Activated B cell treated with CpG ODN at 0.5 μM for 24 hours (primary cell): Measurements from ENCODE around the gene SFXN3. TPM values are rescaled to one million over a fixed set of nuclear protein-coding genes. Genes with fewer than 3 reads are reported as not detected.
A peak's percentile ranks its signal among the peaks of the same experiment; 100 is the strongest.

Source experiments
- ATAC-seq: fragments of 200-7000 bp; cut with Tn5 transposase; one replicate; pipeline ENCODE4 v1.10.0; 2021; ENCODE audit warnings: low read depth, mild to moderate bottlenecking, moderate library complexity
- CTCF ChIA-PET: fragments of 350-600 bp; sonication (Branson Sonifier 250); formaldehyde crosslinking; loops from one replicate; lab custom pipeline; 2021; ENCODE audit warnings: antibody characterized with exemption; lab: Charles Lee
- POLR2A ChIA-PET: fragments of 350-600 bp; sonication (Branson Sonifier 250); formaldehyde crosslinking; loops from one replicate; lab custom pipeline; 2021; ENCODE audit warnings: antibody characterized with exemption; lab: Charles Lee
- DNase-seq: peaks from one replicate; pipeline ENCODE4 v3.0.0; 2022
- H3K27ac Mint-ChIP-seq: one replicate; pipeline ENCODE4 v1.8.0; 2020; ENCODE audit warnings: mixed read lengths
- H3K27me3 Mint-ChIP-seq: one replicate; pipeline ENCODE4 v1.8.0; 2021; ENCODE audit warnings: mixed read lengths
- H3K36me3 Mint-ChIP-seq: one replicate; pipeline ENCODE4 v1.8.0; 2021; ENCODE audit warnings: low read depth, mixed read lengths
- H3K4me1 Mint-ChIP-seq: one replicate; pipeline ENCODE4 v1.8.0; 2021; ENCODE audit warnings: mixed read lengths
- H3K4me3 Mint-ChIP-seq: one replicate; pipeline ENCODE4 v1.8.0; 2020; ENCODE audit warnings: mild to moderate bottlenecking, mixed read lengths
- H3K9me3 Mint-ChIP-seq: one replicate; pipeline ENCODE4 v1.8.0; 2020; ENCODE audit warnings: mixed read lengths
- intact Hi-C: fragments of 100-400 bp; cut with micrococcal nuclease; formaldehyde crosslinking; loops from one replicate; pipeline ENCODE4 v1.15.1; 2024
- total RNA-seq: library from RNA; stranded (reverse); gene quantifications from 2 replicates; pipeline ENCODE4 v1.2.3, GENCODE V29; 2022
- TF ChIP-seq, protein P1 (sequence below): fragments of 200-600 bp; IDR thresholded peaks from one replicate; pipeline ENCODE4 v1.8.0; 2022; ENCODE audit warnings: antibody characterized with exemption, mild to moderate bottlenecking

SFXN3 gene
- total RNA-seq, 1 donor from 2014 or later: 9.8 TPM

DNA sequence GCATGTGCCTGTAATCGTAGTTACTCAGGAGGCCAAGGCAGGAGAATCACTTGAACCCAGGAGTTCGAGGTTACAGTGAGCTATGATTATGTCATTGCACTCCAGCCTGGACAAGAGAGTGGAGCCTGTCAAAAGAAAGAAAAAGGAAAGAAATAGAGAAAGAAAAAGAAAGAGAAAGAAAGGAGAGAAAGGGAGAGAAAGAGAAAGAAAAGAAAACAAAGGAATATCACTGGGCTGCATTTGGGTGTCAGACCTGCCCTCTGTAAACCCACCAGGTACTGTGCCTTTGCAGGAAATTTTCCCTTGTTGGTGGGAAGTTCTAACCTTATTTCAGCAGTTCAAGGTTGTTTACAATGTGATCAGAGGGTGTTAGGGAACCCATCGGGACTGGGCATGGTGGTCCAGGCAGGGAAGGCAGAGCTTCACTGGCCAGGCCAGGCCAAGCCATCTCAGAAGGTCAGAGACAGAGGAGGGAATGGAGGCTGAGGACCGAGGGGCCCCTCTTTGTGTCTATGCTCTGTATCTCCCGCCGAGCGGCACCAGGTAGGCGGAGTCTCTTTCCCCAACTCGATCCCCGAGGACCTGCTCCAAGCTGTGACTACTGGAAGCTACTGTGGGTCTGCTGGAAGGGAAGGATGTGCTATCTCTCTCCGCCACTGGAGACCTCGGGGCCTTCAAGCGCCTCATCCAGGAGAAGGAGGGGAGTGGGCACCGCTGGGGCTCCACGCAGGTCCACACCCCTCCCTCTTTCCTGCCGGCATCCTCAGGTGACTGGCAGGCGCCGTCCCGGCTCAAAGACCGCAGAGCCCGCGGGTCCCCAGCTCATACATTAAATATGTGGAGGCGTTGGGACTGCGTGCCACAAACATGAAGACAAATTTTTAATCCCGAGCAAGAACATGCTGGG lies 15.6 kb downstream of the SFXN3 start:
- Mint-ChIP-seq H3K27me3 (peaks cover 40% of the 10 kb centered on the region), H3K9me3 (no peaks in the 10 kb centered on the region), H3K4me3 (no peak overlapping the region), H3K36me3 (peaks cover 5% of the 10 kb centered on the region), H3K27ac (no peak overlapping the region), H3K4me1 (peaks cover 25% of the 10 kb centered on the region)
- CTCF ChIA-PET: interaction anchor here (0.8 to 2.2 kb wide), 3 partner anchors 11 to 22 kb away, joined by 3 to 7 read pairs (median 4); no protein-coding TSS in a partner anchor
- ATAC-seq (no peak), DNase-seq (no peak)
- TF ChIP-seq, protein P1, sequence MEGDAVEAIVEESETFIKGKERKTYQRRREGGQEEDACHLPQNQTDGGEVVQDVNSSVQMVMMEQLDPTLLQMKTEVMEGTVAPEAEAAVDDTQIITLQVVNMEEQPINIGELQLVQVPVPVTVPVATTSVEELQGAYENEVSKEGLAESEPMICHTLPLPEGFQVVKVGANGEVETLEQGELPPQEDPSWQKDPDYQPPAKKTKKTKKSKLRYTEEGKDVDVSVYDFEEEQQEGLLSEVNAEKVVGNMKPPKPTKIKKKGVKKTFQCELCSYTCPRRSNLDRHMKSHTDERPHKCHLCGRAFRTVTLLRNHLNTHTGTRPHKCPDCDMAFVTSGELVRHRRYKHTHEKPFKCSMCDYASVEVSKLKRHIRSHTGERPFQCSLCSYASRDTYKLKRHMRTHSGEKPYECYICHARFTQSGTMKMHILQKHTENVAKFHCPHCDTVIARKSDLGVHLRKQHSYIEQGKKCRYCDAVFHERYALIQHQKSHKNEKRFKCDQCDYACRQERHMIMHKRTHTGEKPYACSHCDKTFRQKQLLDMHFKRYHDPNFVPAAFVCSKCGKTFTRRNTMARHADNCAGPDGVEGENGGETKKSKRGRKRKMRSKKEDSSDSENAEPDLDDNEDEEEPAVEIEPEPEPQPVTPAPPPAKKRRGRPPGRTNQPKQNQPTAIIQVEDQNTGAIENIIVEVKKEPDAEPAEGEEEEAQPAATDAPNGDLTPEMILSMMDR: no peak
- intact Hi-C loops: no loop called here
- POLR2A ChIA-PET: interaction anchor here (0.7 kb wide), 1 partner anchor 301 kb away, joined by 7 read pairs; no protein-coding TSS in a partner anchor

DNA sequence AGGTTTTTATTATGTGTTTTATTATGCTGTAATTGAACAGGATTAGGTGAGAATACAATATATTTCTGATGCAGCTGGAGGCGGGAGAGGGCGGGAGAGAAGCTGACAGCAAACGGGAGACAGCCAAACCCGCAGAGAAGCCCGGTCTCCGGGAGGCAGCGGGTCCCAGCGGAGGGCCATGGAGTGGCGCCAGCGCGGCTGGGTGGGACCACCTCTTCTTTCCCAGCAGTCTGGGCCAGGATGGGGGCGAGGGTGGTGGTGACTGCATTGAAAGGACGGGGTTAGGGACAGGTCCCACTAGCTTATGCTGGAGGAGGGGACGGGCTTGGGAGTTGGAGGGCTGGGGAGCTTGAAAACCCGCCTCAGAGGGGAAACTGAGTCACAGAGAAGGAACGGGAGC lies 16.2 kb downstream of the SFXN3 start:
- Mint-ChIP-seq H3K36me3 (peaks cover 5% of the 10 kb centered on the region), H3K4me3 (no peak overlapping the region), H3K4me1 (peaks cover 24% of the 10 kb centered on the region), H3K9me3 (no peaks in the 10 kb centered on the region), H3K27ac (no peak overlapping the region), H3K27me3 (peaks cover 40% of the 10 kb centered on the region)
- no peak for DNase-seq
- ChIA-PET CTCF (interaction anchor here (0.8 to 2.2 kb wide), 2 partner anchors 10 to 19 kb away, joined by 4 to 7 read pairs; no protein-coding TSS in a partner anchor), POLR2A (no interaction called here)
- intact Hi-C loops: no loop called here
- TF ChIP-seq, protein P1: no peak
- no peak for ATAC-seq

DNA sequence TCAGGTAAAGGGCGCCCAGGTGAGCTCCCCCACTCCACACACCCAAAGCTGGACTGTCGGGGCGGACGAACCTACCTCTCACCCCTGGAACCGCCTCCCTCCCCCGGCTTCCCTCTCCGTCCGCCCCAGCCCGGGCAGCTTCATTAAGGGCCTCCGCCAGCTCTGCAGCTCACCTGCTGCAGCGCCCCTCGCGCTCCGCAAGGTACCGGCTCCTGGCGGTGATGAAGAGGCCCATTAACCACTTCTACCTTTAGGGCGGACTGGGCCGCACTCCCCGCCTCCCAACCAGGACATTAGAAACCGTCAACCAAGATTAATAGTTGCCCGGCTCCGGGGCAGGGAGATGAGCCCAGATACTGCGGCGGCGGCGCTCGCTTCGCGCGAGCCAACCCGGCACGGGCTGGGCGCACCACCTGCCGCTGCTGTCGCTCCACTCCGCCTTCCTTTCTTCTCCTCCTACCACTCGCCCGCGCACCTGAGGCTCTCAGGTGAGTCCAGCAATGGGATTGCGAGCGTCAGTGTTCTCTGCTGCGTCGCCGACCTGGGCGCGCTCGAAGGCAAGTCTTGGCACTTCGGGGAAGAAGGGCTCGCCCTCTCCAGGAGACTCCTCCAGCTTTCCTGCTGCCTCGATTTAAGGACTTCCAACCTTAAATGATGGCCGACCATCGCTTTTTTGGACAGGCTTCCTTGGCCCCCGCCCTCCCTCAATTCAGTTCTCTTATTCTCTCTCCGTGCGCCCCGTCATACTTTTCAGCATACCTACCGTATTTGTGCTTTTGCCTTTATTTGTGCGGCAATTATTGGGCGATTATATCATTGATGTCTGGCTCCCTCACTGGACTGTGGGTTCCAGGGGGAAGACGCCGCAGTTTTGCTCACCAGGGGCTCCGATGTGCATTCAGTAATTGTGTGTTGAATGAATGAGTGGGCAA lies 17.2 kb downstream of the SFXN3 start:
- H3K27ac Mint-ChIP-seq: peak overlapping the region; percentile 16
- CTCF ChIA-PET: no interaction called here
- no peaks in the 10 kb centered on the region for H3K36me3 Mint-ChIP-seq
- peaks cover 17% of the 10 kb centered on the region for H3K4me1 Mint-ChIP-seq
- POLR2A ChIA-PET: no interaction called here
- H3K9me3 Mint-ChIP-seq: no peaks in the 10 kb centered on the region
- TF ChIP-seq, protein P1: no peak
- no peak for ATAC-seq
- DNase-seq: no peak
- no peak overlapping the region for H3K4me3 Mint-ChIP-seq
- H3K27me3 Mint-ChIP-seq: peaks cover 40% of the 10 kb centered on the region
- intact Hi-C loops: no loop called here

DNA sequence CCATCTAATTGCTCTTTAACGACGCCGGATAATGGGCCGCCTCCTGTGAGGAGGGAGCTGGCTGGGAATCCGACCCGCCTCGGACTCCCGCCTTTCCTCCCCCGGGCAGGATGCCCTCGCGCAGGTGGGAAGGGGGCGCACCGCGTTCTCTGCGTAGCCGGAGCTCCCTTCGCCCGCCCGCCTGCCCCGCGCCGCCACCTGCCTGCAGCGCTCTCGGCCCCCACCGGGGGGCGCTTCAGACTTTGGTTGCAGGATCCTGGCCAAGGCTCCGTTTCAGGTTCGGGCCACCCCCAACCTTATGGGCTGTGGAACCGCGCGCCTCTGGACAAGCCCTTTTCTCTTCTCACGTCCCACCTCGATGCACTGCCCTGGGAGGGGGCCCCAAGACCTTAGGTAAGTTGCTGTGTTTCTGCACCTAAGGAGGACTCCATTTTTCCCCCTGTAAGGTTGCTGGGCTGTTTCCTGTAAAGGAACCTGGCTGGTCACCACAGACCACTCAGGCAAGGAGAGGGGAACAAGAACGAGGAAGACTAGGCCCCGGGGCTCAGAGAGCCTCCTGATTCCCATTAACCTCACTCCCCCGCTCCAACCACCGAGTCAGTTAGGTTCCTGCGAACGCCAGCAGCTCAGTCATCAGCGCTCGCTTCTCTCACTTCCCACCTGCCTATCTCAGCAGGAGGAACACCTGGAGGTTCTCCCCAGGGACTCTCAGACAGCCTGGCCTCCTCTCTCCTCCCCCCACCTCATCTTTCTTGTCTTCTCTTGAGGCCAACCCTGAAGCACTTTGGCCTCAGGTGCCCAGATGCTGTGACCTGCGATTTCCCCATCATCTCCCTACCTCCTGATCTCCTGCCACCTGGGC lies 19.4 kb downstream of the SFXN3 start:
- TF ChIP-seq, protein P1: peak; percentile 59
- Mint-ChIP-seq H3K27ac (no peak overlapping the region), H3K4me3 (peak overlapping the region; percentile 24), H3K27me3 (peaks cover 38% of the 10 kb centered on the region), H3K4me1 (peaks cover 15% of the 10 kb centered on the region), H3K9me3 (no peaks in the 10 kb centered on the region), H3K36me3 (no peaks in the 10 kb centered on the region)
- ChIA-PET POLR2A (interaction anchor here (0.6 to 1.6 kb wide), 5 partner anchors 8 to 16 kb away, joined by 3 to 12 read pairs (median 5); partner anchors contain the start of gene KAZALD1), CTCF (interaction anchor here (1.1 to 4.8 kb wide), 11 partner anchors 9 to 99 kb away, joined by 3 to 51 read pairs (median 5); partner anchors contain the start of gene KAZALD1)
- DNase-seq: peak; percentile 78
- intact Hi-C loops: loop anchor here (1.0 kb wide), 3 partner anchors 8 to 17 kb away; no protein-coding TSS in a partner anchor
- peak; percentile 93 for ATAC-seq
